ENCODE measurements around the gene TBKBP1.

TBKBP1 gene

GRCh38 chr17:47713980-47714700 is 20.2 kb downstream of the TBKBP1 start:
- Histone ChIP-seq H3K9me3 (ENCODE audit: control insufficient read depth, low read length) (no peaks in the 10 kb centered on the region), H3K27me3 (ENCODE audit: control insufficient read depth, insufficient read depth, low read length) (peaks cover 52% of the 10 kb centered on the region), H3K36me3 (ENCODE audit: control insufficient read depth, insufficient read depth, low read length) (no peaks in the 10 kb centered on the region), H3K4me1 (ENCODE audit: control insufficient read depth, insufficient read depth, low read length) (peaks cover 2% of the 10 kb centered on the region), H3K4me3 (ENCODE audit: low read length) (no peak overlapping the region), H3K9ac (ENCODE audit: low read length) (no peak overlapping the region)

- Histone ChIP-seq H3K4me3 (ENCODE audit: low read length) (no peak overlapping the region), H3K9ac (ENCODE audit: low read length) (no peak overlapping the region), H3K36me3 (ENCODE audit: control insufficient read depth, insufficient read depth, low read length) (no peaks in the 10 kb centered on the region), H3K9me3 (ENCODE audit: control insufficient read depth, low read length) (no peaks in the 10 kb centered on the region), H3K27me3 (ENCODE audit: control insufficient read depth, insufficient read depth, low read length) (peaks cover 60% of the 10 kb centered on the region), H3K4me1 (ENCODE audit: control insufficient read depth, insufficient read depth, low read length) (no peaks in the 10 kb centered on the region)
These were observed 20.9 kb downstream of the TBKBP1 start for GRCh38 chr17:47714773-47715396.

- Histone ChIP-seq H3K36me3 (ENCODE audit: control insufficient read depth, insufficient read depth, low read length) (no peaks in the 10 kb centered on the region), H3K4me1 (ENCODE audit: control insufficient read depth, insufficient read depth, low read length) (no peaks in the 10 kb centered on the region), H3K27me3 (ENCODE audit: control insufficient read depth, insufficient read depth, low read length) (peaks cover 69% of the 10 kb centered on the region), H3K9me3 (ENCODE audit: control insufficient read depth, low read length) (no peaks in the 10 kb centered on the region), H3K4me3 (ENCODE audit: low read length) (no peak overlapping the region), H3K9ac (ENCODE audit: low read length) (no peak overlapping the region)
These were observed 21.8 kb downstream of the TBKBP1 start for GRCh38 chr17:47715669-47716325.

GRCh38 chr17:47716375-47716774 is 22.4 kb downstream of the TBKBP1 start:
- Histone ChIP-seq H3K4me3 (ENCODE audit: low read length) (no peak overlapping the region), H3K27me3 (ENCODE audit: control insufficient read depth, insufficient read depth, low read length) (peaks cover 75% of the 10 kb centered on the region), H3K9me3 (ENCODE audit: control insufficient read depth, low read length) (no peaks in the 10 kb centered on the region), H3K36me3 (ENCODE audit: control insufficient read depth, insufficient read depth, low read length) (no peaks in the 10 kb centered on the region), H3K4me1 (ENCODE audit: control insufficient read depth, insufficient read depth, low read length) (no peaks in the 10 kb centered on the region), H3K9ac (ENCODE audit: low read length) (no peak overlapping the region)

GRCh38 chr17:47717261-47717697 is 23.3 kb downstream of the TBKBP1 start:
- Histone ChIP-seq H3K27me3 (ENCODE audit: control insufficient read depth, insufficient read depth, low read length) (peaks cover 80% of the 10 kb centered on the region), H3K9me3 (ENCODE audit: control insufficient read depth, low read length) (no peaks in the 10 kb centered on the region), H3K9ac (ENCODE audit: low read length) (no peak overlapping the region), H3K4me3 (ENCODE audit: low read length) (no peak overlapping the region), H3K36me3 (ENCODE audit: control insufficient read depth, insufficient read depth, low read length) (no peaks in the 10 kb centered on the region), H3K4me1 (ENCODE audit: control insufficient read depth, insufficient read depth, low read length) (no peaks in the 10 kb centered on the region)

- Histone ChIP-seq H3K27me3 (ENCODE audit: control insufficient read depth, insufficient read depth, low read length) (peaks cover 76% of the 10 kb centered on the region), H3K36me3 (ENCODE audit: control insufficient read depth, insufficient read depth, low read length) (no peaks in the 10 kb centered on the region)
These were observed 24.1 kb downstream of the TBKBP1 start for GRCh38 chr17:47717979-47718621.

GRCh38 chr17:47718634-47719405 is 24.9 kb downstream of the TBKBP1 start:
- H3K9me3 ChIP-seq (ENCODE audit: control insufficient read depth, low read length) = no peaks in the 10 kb centered on the region
- no peaks in the 10 kb centered on the region for H3K4me1 ChIP-seq (ENCODE audit: control insufficient read depth, insufficient read depth, low read length)
- no peaks in the 10 kb centered on the region for H3K36me3 ChIP-seq (ENCODE audit: control insufficient read depth, insufficient read depth, low read length)
- H3K9ac ChIP-seq (ENCODE audit: low read length) = no peak overlapping the region
- peaks cover 72% of the 10 kb centered on the region for H3K27me3 ChIP-seq (ENCODE audit: control insufficient read depth, insufficient read depth, low read length)
- H3K4me3 ChIP-seq (ENCODE audit: low read length) = no peak overlapping the region

More at GRCh38 chr17:47717979-47718621, 24.1 kb downstream of the TBKBP1 start:
- H3K4me3 ChIP-seq (ENCODE audit: low read length) = no peak overlapping the region
- H3K9me3 ChIP-seq (ENCODE audit: control insufficient read depth, low read length) = no peaks in the 10 kb centered on the region
- no peak overlapping the region for H3K9ac ChIP-seq (ENCODE audit: low read length)
- H3K4me1 ChIP-seq (ENCODE audit: control insufficient read depth, insufficient read depth, low read length) = no peaks in the 10 kb centered on the region

GRCh38 chr17:47719411-47720152 is 25.6 kb downstream of the TBKBP1 start:
- no peak overlapping the region for H3K9ac ChIP-seq (ENCODE audit: low read length)
- peaks cover 72% of the 10 kb centered on the region for H3K27me3 ChIP-seq (ENCODE audit: control insufficient read depth, insufficient read depth, low read length)
- no peaks in the 10 kb centered on the region for H3K4me1 ChIP-seq (ENCODE audit: control insufficient read depth, insufficient read depth, low read length)
- H3K9me3 ChIP-seq (ENCODE audit: control insufficient read depth, low read length) = no peaks in the 10 kb centered on the region
- H3K4me3 ChIP-seq (ENCODE audit: low read length) = no peak overlapping the region
- no peaks in the 10 kb centered on the region for H3K36me3 ChIP-seq (ENCODE audit: control insufficient read depth, insufficient read depth, low read length)

- Histone ChIP-seq H3K4me3 (ENCODE audit: low read length) (no peak overlapping the region), H3K9ac (ENCODE audit: low read length) (no peak overlapping the region), H3K27me3 (ENCODE audit: control insufficient read depth, insufficient read depth, low read length) (peaks cover 72% of the 10 kb centered on the region), H3K4me1 (ENCODE audit: control insufficient read depth, insufficient read depth, low read length) (no peaks in the 10 kb centered on the region), H3K9me3 (ENCODE audit: control insufficient read depth, low read length) (no peaks in the 10 kb centered on the region), H3K36me3 (ENCODE audit: control insufficient read depth, insufficient read depth, low read length) (no peaks in the 10 kb centered on the region)
These were observed 26.2 kb downstream of the TBKBP1 start for GRCh38 chr17:47720196-47720595.

GRCh38 chr17:47720754-47721533 is 27.0 kb downstream of the TBKBP1 start:
- Histone ChIP-seq H3K4me1 (ENCODE audit: control insufficient read depth, insufficient read depth, low read length) (no peaks in the 10 kb centered on the region), H3K27me3 (ENCODE audit: control insufficient read depth, insufficient read depth, low read length) (peaks cover 77% of the 10 kb centered on the region), H3K9ac (ENCODE audit: low read length) (no peak overlapping the region), H3K9me3 (ENCODE audit: control insufficient read depth, low read length) (no peaks in the 10 kb centered on the region), H3K36me3 (ENCODE audit: control insufficient read depth, insufficient read depth, low read length) (no peaks in the 10 kb centered on the region), H3K4me3 (ENCODE audit: low read length) (no peak overlapping the region)

Data from mucosa of stomach (tissue), 1 donor.